ENCODE data around the gene PHLPP1.

DNA sequence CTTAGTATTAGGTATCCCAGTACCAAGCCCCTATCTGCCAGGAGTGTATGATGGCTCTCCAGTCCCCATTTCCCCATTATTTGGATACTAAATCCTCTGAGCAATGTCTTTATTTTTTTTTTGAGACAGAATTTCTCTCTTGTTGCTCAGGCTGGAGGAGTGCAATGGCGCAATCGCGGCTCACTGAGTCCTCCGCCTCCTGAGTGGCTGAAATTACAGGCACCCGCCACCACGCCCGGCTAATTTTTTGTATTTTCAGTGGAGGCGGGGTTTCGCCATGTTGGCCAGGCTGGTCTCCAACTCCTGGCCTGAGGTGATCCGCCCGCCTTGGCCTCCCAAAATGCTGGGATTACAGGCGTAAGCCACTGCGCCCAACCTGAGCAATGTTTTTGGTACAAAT, 3.6 kb upstream of the PHLPP1 start:
- TF ChIP-seq, protein P1, sequence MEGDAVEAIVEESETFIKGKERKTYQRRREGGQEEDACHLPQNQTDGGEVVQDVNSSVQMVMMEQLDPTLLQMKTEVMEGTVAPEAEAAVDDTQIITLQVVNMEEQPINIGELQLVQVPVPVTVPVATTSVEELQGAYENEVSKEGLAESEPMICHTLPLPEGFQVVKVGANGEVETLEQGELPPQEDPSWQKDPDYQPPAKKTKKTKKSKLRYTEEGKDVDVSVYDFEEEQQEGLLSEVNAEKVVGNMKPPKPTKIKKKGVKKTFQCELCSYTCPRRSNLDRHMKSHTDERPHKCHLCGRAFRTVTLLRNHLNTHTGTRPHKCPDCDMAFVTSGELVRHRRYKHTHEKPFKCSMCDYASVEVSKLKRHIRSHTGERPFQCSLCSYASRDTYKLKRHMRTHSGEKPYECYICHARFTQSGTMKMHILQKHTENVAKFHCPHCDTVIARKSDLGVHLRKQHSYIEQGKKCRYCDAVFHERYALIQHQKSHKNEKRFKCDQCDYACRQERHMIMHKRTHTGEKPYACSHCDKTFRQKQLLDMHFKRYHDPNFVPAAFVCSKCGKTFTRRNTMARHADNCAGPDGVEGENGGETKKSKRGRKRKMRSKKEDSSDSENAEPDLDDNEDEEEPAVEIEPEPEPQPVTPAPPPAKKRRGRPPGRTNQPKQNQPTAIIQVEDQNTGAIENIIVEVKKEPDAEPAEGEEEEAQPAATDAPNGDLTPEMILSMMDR (conservative IDR thresholded peaks at IDR 0.05; ENCODE audit: low read depth, low read length), result no peak
- TF ChIP-seq NFE2L2 (IDR thresholded peaks at IDR 0.05; ENCODE audit: low read depth, low read length) (no peak), POLR2A (IDR thresholded peaks at IDR 0.05; ENCODE audit: low read depth, low read length) (no peak), RFX5 (IDR thresholded peaks at IDR 0.05; ENCODE audit: low read depth, low read length) (no peak), RAD21 (IDR thresholded peaks at IDR 0.05; ENCODE audit: low read length) (no peak), RCOR1 (IDR thresholded peaks at IDR 0.05; ENCODE audit: insufficient replicate concordance, low read length) (no peak), CEBPB (IDR thresholded peaks at IDR 0.05; ENCODE audit: low read depth, low read length) (no peak), MAFK (IDR thresholded peaks at IDR 0.05; ENCODE audit: low read depth, low read length) (no peak), SMC3 (IDR thresholded peaks at IDR 0.05; ENCODE audit: low read depth, low read length) (no peak), BHLHE40 (IDR thresholded peaks at IDR 0.05; ENCODE audit: low read depth, low read length) (no peak), MAZ (IDR thresholded peaks at IDR 0.05; ENCODE audit: borderline replicate concordance, low read depth, low read length) (no peak)
- TF ChIP-seq, protein P2, sequence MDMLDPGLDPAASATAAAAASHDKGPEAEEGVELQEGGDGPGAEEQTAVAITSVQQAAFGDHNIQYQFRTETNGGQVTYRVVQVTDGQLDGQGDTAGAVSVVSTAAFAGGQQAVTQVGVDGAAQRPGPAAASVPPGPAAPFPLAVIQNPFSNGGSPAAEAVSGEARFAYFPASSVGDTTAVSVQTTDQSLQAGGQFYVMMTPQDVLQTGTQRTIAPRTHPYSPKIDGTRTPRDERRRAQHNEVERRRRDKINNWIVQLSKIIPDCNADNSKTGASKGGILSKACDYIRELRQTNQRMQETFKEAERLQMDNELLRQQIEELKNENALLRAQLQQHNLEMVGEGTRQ (IDR thresholded peaks at IDR 0.05; ENCODE audit: low read depth, low read length), result no peak

Measured in IMR-90 (cell line).